Gastrocnemius medialis (tissue), 4 donors: ENCODE data around the gene AGRN.

ENCODE experiments used
- CTCF ChIP-seq, 5 experiments: fragments of 450-650 bp in 3 of 5; fragments of 200-600 bp in 2 of 5; sonication (generic) in 2 of 5; IDR thresholded peaks in 4 of 5; conservative IDR thresholded peaks in 1 of 5; 1 replicate in 4 of 5; 2 replicates in 1 of 5; pipeline ENCODE4 v1.5.1; 2016 to 2019; ENCODE audit warnings: antibody characterized with exemption in 5 of 5, mild to moderate bottlenecking in 3 of 5, moderate library complexity in 3 of 5
- POLR2A ChIP-seq, 2 donors: fragments of 450-650 bp; IDR thresholded peaks; one replicate each; pipeline ENCODE4 v1.6.1; 2017; ENCODE audit warnings: antibody characterized with exemption in 2 of 2, mild to moderate bottlenecking in 2 of 2, moderate library complexity in 2 of 2

GRCh38 chr1:1013105-1013921 is 6.6 kb upstream of the AGRN start, which contains the start of gene ISG15:
- TF ChIP-seq CTCF (IDR thresholded peaks at IDR 0.05 in 4 of 5, conservative IDR thresholded peaks at IDR 0.05 in 1 of 5), result no peak
- TF ChIP-seq POLR2A (IDR thresholded peaks at IDR 0.05), result peak; percentile 66 to 85
